GM18868 (cell line): Measurements from ENCODE around the gene PIGQ.

Experiments used
- ATAC-seq: cut with Tn5 transposase; IDR thresholded peaks from one replicate; pipeline ENCODE4 v1.9.1; 2021; ENCODE audit warnings: mild to moderate bottlenecking, moderate library complexity; ENCODE audit not compliant: unreplicated experiment

PIGQ gene

DNA sequence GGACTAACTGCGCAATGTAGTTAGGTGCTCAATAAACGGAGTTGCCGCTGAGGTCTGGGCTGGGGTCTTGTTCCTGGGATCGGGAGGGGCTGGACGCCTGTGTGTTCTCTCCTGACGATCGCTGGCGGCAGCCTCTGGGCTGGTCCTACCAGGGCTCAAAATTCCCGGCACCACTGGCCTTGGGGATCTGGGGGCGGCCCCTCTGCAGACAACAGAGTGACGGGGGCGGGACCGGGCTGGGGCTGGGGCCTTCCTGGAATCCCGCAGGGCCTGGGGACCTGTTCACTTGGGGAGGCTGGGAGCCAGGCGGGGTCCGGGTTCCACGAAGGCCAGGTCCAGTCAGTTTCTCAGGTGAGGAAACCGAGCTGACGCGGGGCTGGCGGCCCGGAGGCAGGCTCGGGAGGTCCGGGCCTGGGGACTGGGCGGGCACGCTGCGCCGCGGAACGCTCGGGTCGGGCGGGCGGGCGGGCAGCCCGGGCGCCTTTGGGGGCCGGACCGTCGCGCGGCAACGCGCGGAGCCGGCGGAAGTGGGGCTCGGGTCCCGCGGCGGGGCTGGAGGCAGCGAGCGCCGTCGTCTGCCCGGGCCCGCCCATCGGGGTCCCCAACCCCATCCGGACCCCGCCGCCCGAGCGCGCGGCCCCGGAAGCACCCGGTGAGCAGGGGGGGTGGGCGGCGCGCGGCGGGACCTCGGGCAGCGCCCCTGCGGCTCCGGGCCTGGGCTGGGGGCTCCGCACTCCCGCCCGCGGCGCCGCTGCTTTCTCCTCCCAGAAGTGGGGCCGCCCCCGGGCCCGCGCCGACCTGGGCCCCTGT, at the start of gene PIGQ:
TSS of gene PIGQ (plus strand) at position 524 of the 810 bp plus-strand sequence. CDS start 4,107 bp downstream, outside the sequence.
- peak; percentile 55 for ATAC-seq

DNA sequence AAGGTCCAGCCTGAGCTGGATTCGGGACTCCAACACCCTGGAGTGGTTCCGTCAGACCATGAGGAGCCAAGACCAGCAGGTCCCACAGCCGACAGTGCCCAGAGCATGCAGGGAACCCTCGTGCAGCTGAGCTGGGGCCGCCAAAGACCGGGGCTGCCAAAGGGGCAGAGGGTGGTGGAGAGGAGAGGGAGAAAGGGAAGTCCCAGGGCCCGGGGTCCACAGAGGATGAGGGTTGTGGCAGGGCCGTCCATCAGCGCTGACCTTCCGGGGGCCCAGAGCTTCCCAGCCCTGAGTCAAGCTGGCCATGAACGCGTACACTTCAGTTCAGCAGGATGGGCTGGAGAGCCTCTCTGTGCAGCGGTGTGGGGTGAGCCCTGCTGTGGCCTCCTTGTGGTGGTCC, 48.9 kb upstream of the PIGQ start:
- ATAC-seq, result no peak

DNA sequence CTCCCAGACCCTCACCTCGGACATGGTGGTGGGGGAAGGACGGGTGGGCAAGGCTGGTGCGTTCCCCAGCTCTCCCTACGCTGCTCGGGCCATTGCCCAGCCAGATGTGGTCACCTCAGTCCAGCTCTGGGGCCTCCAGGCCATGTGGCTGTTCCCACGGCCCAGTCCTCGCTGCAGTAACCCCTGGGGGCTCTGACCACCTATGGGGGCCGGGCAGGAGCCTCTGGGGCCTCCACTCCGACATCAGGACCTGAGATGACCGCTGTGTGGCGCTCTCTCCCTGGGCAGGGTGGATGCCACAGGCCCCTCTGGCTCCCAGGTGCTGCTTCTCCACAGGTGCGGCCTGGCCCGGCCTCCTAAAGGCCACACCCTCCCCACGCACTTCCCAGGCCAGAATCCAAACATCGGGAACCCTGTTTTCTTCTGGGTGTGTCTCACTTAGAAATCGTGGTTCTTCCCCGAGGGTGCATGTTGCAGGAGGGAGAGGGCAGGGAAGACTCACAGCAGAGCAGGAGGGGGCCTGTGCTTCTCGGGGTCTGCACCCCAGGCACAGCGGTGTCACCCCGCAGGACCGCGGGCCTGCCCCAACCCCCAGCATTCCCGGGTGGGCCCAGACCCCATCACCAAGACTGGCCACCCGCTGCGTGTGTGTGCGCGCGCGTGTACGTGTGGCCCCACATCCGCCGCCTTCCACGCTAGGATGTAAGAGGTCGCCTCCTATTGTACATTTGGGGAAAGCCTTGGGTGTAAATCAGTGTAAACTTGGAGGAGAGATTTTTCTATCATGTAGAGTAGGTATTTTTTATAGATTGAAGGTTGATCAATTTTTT, 48.2 kb upstream of the PIGQ start:
- ATAC-seq, result no peak

DNA sequence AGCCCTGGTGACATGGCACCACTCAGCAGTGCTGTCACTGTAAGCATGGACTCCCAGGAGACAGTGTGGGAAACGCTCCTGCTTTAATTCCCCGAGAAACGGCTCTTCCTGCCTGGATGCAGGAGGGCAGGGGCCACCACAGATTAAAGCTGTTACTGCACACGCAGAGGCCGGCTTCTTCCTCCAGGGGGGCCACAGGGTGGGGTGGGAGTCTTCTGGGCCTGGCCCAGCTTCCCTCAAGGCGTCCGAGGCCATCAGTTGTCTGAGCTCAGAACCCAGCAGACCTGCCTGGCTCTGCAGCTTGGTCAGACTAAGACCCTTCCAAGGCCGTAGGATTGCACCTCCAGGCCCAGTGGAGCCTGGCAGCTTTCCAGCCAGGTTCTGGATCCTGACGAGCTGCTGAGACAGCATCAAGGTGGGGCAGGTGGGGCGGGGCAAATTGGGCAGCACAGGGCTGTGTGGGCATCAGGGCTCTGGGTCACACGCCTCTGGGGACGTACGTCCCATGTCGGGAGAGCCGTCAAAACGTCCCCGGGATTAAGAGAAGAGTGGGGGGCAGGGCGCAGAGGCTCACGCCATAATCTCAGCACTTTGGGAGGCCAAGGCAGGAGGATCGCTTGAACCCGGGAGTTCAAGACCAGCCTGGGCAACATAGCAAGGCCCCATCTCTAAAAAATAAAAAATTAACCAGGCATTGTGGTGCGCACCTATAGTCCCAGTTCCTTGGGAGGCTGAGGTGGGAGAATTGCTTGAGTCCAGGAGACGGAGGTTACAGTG, 47.3 kb upstream of the PIGQ start:
- no peak for ATAC-seq

DNA sequence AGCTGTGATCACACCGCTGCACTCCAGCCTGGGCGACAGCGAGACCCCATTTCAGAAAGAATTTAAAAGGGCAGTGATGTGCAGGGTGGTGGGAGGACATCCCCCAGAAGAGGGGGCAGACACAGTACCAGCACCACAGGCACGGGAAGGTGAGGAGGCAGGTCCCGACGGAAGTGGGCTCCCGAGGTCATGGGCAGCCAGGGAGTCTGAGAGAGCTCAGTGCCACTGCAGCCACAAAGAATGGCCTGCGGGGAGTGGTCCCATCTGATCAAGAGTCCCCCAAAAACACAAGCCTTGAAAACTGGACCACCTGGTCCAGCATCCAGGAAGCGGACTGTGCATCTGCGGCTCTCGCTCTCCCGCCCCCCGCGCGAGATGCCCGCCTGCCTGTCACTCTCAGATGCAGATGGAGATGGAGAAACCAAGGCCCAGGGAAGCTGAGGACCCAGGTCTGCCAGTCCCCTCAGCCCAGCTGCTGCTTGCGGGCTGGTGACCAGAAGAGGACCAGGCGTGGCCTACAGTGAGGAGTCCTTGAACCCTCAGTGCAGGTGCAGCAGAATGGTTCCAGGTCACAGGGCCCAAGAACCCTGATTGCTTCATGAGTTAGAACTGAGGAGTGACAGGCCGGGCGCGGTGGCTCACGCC, 46.5 kb upstream of the PIGQ start:
- no peak for ATAC-seq

DNA sequence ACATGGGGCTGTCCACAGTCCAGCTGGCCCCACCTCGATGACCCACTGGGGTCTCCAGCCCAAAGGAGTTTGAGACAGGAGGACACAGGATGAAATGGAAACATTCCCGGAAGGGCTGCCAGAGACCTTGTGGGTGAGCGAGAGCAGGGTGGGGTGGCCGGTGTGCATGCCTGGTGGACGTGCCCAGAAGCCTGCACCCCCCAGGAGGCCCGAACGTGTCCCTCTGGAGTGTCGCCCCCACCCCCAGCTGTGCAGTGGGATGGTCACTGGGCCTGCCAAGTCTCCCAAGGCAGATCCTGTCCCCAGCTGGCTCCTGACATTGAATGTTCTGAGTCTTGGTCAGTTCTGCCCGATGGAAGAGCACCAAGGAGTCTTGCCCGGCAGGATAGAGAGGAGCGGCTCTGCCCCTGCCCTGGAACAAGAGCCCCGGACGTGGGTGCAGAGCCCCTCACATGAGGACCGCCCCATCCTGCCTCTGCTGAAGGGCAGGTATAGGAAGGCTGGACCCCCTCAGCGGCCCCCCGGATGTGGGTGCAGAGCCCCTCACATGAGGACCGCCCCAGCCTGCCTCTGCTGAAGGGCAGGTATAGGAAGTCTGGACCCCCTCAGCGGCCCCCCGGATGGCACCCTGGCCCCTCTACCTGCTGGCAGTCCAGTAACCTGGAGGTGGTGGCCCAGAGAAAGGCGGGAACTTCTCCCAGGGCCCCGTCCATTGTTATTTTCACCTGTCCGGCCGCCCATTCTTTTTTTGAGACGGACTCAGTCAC, 45.3 kb upstream of the PIGQ start:
- ATAC-seq, result no peak

DNA sequence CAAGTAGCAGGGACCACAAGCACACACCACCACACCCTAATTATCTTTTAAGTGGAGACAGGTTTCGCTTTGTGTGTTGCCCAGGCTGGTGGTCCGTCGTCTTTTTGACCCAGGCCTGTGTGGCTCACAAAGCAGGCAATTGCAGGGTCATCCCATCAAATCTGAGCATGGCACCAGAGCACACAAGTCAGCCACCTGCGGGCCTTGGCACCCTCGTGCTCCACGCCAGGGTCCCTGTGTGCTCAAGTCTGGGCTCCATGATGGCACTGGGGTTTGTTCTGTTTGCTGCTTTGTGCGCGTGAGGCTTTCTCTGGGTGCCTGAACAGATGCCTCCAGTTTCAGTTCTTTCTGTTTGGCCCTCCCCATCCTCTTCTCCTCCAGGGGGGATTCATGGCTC, 44.6 kb upstream of the PIGQ start:
- ATAC-seq, result no peak

DNA sequence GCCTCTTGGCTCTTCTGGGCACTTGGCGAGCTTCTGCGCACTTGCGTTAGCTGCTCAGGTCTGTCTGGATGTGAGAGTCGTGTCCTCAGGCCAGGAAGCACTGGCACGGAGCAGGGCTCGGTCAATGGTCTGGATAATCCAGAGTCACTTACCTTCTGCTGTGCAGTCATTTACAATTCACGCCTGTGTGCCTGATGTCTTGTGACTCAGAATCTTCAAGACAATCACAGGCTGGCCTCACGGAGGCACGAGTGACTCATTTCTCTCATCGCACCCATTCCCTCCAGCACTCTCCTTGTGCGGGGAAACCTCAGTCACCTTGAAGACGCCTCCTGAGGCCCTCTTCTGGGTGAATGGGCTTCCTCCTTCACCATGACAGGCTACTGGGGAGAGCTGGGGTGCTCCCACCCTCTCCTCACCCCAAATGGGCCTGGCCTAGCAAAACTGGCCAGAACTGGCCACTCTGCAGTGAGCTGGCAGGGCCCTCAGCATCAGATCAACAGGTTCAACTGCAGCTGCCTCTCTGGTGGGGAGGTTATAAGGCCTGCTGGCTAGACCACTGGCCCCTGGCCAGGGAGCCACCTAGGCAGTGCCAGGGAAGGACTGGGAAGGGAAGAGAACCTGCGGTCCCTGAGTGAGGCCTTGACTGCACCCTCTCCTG, 44.1 kb upstream of the PIGQ start:
- no peak for ATAC-seq

DNA sequence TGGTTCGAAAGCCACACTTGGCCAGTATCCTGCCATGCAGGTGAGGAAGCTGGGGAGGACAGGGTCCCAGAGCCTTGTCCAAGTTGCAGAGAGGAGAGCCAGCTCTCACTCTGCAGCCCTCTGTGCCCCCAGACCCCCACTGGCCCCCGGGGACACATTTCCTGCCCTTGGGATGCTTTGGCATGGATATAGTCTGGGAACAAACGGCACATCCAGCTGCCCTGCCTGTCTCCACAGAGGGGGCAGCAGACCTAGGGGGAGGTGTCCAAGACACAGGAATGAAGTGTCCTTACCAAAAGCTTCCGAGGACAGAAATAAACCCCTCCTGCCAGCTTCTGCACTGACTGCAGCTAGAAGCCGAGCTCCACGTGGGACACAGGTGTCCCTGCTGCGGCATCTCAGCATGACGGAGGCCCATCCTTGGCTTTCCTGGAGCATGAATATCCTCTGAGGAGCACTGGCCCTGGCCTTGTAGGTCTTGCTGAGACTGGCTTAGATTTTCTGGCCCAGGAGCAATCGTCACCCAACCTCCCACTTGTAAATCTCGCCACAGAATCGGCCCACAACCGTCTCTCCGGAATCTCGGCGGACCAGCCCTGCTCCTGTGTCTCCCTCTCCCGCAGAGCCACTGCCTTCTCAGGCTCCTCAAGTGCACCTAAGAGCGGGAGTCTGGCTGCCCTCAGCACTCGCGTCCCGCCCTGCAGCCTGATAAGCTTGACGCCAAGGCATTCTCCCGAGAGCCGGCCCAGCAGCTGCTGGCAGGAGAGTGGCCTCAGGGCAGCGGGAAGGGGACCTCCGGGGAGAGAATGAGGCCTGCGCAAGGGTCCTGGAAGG, 43.4 kb upstream of the PIGQ start:
- ATAC-seq, result no peak

DNA sequence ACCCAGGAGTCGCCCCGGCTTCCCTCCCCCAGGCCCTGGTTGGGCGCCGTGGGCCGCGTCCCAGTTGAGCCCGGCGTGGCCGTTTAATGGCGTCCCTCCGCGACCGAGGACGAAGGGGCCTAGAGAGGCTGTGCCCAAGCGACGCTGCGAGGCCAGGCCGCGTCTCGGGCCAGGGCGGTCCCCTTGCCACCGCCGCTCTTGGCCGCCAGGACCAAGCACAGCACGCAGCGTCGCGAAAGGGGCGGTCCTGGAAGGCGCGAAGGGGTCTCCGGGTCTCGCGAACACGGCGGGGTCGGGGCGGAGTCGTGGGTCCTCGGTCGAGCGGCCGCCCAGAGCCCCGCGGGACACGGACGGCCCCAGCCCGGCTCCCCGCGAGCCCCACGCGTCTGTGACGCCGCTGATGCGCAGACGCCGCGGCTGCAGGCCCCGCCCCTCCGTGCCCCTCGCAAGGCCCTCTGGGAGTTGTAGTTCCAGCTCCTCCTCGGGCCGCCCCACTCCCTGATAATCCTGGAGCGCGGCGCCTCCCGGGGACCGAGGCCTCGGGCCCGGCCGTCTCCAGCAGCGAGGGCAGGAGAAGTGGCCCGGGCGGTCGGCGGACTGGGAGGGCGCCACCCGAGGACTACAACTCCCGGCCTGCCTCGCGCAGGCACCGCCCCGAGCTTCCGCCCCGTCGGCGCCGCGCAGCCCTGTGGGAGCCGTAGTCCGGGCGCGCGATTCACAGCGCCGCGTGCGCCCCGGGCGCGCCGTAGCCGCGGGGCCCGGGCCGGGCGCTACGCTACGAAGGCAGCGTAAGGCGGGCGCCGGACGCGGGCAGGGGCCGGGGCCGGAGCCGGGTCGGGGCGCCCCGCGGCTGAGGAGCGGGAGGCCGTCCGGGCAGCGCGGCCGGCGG, 42.5 kb upstream of the PIGQ start, which contains the start of gene CAPN15:
TSS of gene CAPN15 (plus strand) at position 698 of the 889 bp plus-strand sequence. CDS start 19,127 bp downstream, outside the sequence.
- ATAC-seq, result peak; percentile 64

DNA sequence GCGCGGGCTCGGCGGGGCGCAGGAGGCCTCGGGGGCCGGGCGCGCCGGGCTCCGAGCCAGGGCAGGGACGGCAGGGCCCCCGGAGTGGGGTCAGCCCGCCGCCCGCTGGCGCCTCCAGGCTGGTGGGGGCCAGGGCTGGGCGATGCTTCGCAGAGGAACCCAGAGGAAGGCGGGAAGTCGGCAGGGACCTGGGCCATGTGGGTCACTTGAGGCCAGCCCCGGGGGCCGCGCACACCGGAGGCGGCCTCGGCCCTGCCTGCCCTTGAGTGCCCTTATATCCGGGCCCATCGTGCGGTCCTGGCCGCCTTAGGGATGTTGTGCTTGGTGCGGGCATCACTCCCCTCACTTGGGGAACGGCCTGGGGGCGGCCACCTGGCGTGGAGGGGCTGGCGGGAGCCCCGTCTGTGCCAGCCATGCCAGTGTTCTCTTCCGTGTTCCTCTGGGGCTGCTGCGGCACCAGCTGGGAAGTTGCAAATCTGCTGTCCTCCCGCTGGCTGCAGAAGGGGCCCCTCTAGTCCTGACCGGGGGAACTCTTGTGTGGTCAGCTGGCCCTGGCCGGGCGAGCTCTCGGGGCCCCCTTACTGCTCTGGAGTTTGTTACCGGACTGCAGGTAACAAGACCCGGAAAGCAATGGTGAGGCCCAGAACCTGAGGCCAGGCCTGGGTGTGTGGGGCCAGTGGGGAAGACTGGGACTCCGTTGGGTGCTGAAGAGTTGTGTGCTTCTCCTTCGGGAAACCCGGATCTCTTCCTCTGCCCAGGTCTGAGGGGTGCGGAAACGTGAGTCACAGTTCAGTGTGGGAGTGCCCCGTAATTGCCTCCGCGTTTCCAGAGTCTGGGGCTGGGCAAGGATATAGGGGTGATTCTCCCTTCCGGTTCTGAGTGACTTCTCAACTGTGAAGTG, 41.4 kb upstream of the PIGQ start:
- ATAC-seq, result peak; percentile 10

DNA sequence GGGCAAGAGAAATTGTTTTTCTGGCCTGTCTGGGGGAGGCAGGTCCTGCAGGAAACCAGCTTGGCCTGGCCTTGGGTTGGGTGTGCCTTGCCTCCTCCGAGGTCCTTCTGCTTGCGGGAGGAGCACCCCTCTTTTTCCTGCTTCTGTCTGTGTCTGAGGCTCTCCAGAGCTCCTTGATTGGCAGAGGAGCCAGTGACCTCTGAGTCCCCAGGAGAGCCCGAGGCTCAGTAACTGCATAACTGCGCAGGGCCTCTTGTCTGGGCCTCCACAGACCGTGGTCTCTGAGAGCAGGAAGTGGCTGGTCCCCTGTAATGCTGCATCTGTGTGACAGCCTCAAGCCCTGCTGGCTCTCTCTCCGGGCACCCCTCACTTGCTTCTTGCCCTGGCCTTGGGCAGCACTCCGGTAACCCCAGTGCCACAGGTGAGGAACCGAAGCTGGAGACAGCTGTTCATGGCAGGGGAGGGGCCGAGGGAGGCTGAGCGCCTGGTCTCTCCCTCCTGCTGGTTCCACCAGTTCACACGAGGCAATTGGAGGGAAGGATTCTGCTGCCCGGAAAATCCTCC, 40.7 kb upstream of the PIGQ start:
- ATAC-seq, result no peak

DNA sequence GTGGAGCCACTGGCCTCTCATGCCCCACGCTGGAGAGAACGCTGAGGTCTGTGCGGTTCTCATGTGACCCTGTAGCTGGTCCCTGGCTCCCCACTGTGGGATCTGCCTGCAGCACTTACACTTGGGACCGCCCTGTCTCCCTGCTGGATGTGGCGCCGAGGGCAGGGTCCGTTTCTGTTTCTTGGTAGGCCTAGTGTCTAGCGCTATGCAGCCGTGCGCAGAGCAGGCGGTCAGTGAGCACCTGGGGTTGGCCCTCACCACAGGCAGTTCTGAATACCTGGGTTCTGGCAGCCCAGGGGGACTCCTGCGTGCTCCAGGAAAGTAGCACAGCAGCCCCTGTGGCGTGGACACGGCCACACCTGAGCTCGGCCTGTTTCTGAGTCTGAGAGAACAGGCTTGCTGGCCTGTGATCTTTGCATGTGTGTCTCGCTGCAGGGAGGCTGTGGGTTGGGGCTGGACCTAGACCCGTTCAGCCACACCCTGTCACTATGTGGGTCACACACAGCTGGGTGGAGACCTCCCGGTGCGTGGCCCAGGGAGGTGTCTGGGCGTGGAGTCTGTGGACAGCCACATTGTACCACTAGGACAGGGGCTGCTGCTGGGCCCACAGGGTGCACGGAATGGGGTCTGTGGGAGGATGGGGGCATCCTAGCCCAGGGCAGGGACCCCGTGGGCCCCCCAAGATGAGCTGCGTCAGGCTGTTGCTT, 39.5 kb upstream of the PIGQ start:
- no peak for ATAC-seq

DNA sequence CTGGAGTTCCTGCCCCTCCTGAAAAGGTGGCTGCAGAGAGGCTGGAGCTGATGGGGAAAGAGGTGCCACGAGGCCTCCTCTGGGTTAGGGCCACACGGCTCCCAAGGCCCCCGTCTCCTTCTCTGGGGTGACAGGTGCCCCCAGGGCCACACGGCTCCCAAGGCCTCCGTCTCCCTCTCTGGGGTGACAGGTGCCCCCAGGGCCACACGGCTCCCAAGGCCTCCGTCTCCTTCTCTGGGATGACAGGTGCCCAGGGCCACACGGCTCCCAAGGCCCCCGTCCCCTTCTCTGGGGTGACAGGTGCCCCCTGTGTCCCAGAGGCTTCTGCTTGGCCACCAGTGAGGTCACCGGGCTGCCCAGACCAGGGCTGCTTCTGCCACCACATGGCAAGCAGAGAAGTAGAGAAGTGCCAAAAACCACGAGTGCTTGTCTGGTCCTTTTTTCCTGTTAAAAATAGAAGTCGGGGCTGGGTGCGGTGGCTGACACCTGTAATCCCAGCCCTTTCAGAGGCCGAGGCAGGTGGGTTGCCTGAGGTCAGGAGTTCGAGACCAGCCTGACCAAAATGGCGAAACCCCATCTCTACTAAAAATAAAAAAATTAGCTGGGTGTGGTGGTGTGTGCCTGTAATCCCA, 38.2 kb upstream of the PIGQ start:
- no peak for ATAC-seq
